Measurements from ENCODE around the gene PNPLA8. TPM values are rescaled to one million over a fixed set of nuclear protein-coding genes. Genes with fewer than 3 reads are reported as not detected.

Gene PNPLA8
- total RNA-seq, 2 donors from 2014 or later = 14.1 to 28.8 TPM

DNA sequence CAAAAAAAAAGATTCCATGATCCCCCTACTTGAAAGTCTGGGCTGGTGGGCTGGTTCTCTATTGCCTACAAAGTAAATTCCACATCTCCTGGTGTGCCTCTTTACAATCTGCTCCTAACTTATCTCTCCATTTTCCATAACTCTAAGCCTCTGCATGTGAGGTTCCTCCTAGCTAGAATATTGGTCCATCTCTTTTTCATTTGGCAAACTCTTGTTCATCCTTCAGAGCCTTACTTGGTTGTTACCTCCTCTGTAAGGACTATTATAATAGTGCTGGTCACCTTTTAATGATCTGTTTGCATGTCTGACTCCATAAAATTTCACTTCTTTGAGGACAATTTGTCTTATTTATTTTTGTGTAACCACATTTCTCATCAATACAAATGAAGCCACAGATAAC lies 68.1 kb downstream of the PNPLA8 start:
- H3K36me3 ChIP-seq = no peaks in the 10 kb centered on the region
- peaks cover 4% of the 10 kb centered on the region for H3K4me1 ChIP-seq
- no peak overlapping the region for H3K27ac ChIP-seq
- no peak overlapping the region for H3K9ac ChIP-seq (ENCODE audit: low read depth in 2 of 2, low read length in 2 of 2)
- no peak for TF ChIP-seq CTCF (IDR thresholded peaks at IDR 0.05)
- no peak for DNase-seq
- H3K27me3 ChIP-seq = peaks cover 40% of the 10 kb centered on the region
- H3K4me3 ChIP-seq = no peak overlapping the region
- intact Hi-C loops (cut with DNase I) = loop anchor here (10.0 kb wide), 1 partner anchor 273 kb away; no protein-coding TSS in a partner anchor
- H3K9me3 ChIP-seq = no peaks in the 10 kb centered on the region

DNA sequence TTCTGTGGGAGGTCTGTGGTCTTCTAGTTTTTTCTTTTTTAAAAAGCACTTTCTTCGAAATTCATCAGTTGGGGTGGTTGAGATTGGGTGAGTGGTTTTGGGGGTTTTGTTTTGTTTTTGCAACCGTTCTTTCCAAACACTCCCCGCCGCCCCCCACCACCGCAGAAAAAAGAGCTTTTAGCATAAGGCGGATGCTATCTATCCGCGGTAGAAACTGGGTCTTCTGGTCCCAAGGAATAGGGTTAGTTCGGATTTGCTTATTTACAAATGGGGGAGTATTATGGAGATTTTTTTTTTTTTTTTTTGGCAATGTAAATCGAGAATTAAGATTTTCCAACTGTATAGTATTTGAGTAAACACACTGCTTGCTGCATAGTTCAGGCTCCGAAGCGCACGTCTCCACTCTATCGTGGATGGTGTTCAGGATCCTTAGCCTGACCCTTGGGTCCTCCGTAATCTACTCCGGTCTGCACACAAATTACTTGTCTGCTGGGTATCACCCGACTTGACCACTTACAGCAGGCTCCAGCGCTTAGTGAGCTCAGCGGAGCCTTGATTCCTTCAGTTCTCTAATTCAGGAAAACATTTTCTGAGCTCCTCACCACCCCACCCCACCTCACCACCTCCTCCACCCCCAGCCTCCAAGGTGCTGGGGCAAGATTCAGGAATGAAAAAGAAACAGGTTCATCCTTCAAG lies 68.9 kb downstream of the PNPLA8 start:
- no peak for TF ChIP-seq CTCF (IDR thresholded peaks at IDR 0.05)
- Histone ChIP-seq H3K4me1 (peaks cover 4% of the 10 kb centered on the region), H3K27ac (no peak overlapping the region), H3K36me3 (no peaks in the 10 kb centered on the region), H3K4me3 (no peak overlapping the region), H3K9me3 (no peaks in the 10 kb centered on the region), H3K9ac (ENCODE audit: low read depth in 2 of 2, low read length in 2 of 2) (no peak overlapping the region), H3K27me3 (peaks cover 40% of the 10 kb centered on the region)
- intact Hi-C loops (cut with DNase I) = loop anchor here (10.0 kb wide), 1 partner anchor 272 kb away; no protein-coding TSS in a partner anchor
- no peak for DNase-seq

DNA sequence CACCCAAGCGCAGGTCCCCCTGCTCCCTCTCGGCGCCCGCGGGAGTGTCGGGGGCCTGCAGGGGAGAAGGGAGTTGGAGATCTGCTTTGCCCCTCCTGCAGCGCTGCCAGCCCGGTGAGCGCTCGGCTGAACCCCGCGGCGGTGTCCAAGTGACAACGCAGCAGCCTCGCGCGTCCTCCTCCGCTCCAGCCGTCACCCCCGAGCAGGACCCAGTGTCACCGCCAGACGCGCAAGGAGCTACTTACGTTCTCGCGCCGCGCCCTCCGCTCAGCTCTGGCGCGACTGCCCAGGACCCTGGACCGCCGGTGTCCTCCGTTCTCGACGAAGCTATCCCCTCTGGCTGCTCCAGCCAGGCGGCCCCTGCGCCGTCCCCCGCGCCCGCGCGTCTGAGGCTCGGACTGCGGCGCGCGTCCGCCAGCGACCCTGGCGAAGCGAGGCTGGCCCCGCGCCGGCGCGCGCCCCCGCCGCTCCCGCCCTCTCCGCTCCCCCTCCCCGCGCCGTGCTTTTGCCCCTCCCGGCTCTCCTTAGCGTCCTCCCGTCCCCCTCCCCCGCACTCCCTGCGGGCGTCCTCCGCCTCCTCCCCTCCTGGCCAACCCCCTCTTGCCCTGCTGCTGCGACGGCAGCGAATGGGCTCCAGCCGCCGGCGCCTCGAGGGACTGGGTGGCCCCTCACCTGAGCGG lies 69.8 kb downstream of the PNPLA8 start, which contains the start of gene NRCAM:
TSS of gene NRCAM (minus strand) at position 439 of the 680 bp plus-strand sequence. CDS start 216,372 bp downstream, outside the sequence.
- intact Hi-C loops (cut with DNase I) = loop anchor here (10.0 kb wide), 1 partner anchor 271 kb away; no protein-coding TSS in a partner anchor
- Histone ChIP-seq H3K9ac (ENCODE audit: low read depth in 2 of 2, low read length in 2 of 2) (no peak within 1 kb of the TSS), H3K27me3 (peaks cover 40% of the 10 kb centered on the region), H3K36me3 (no peaks in the 10 kb centered on the region), H3K4me1 (peaks cover 4% of the 10 kb centered on the region), H3K27ac (no peak within 1 kb of the TSS), H3K4me3 (peak within 1 kb of the TSS; percentile 28), H3K9me3 (no peaks in the 10 kb centered on the region)
- no peak for DNase-seq
- no peak for TF ChIP-seq CTCF (IDR thresholded peaks at IDR 0.05)

DNA sequence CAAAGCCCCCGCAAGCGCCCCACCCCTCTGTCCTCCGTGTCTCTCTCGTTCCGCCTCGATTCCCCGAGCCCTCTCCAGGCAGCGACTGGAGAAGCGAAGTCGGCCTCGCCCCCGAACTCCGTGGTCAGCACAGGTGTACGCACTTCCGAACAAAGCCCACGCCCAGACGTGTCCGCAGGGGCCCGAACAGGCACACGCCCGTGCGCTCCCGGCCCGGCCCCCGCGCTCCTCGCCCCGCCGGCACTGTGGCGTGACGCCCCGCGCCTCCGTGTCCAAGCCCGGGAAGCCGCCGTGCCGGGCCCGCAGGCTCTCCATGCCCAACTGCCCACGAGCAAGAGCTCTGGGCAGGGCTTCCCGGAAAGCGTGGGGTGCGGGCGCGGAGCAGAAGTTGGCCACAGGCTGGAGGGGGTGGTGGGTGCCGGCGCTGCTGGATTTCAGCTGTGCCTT lies 70.4 kb downstream of the PNPLA8 start:
- H3K4me3 ChIP-seq = peak overlapping the region; percentile 28
- H3K9me3 ChIP-seq = no peaks in the 10 kb centered on the region
- DNase-seq = no peak
- H3K4me1 ChIP-seq = peaks cover 4% of the 10 kb centered on the region
- TF ChIP-seq CTCF (IDR thresholded peaks at IDR 0.05) = no peak
- intact Hi-C loops (cut with DNase I) = loop anchor here (10.0 kb wide), 1 partner anchor 271 kb away; no protein-coding TSS in a partner anchor
- H3K27me3 ChIP-seq = peaks cover 40% of the 10 kb centered on the region
- no peak overlapping the region for H3K27ac ChIP-seq
- H3K36me3 ChIP-seq = no peaks in the 10 kb centered on the region
- H3K9ac ChIP-seq (ENCODE audit: low read depth in 2 of 2, low read length in 2 of 2) = no peak overlapping the region

DNA sequence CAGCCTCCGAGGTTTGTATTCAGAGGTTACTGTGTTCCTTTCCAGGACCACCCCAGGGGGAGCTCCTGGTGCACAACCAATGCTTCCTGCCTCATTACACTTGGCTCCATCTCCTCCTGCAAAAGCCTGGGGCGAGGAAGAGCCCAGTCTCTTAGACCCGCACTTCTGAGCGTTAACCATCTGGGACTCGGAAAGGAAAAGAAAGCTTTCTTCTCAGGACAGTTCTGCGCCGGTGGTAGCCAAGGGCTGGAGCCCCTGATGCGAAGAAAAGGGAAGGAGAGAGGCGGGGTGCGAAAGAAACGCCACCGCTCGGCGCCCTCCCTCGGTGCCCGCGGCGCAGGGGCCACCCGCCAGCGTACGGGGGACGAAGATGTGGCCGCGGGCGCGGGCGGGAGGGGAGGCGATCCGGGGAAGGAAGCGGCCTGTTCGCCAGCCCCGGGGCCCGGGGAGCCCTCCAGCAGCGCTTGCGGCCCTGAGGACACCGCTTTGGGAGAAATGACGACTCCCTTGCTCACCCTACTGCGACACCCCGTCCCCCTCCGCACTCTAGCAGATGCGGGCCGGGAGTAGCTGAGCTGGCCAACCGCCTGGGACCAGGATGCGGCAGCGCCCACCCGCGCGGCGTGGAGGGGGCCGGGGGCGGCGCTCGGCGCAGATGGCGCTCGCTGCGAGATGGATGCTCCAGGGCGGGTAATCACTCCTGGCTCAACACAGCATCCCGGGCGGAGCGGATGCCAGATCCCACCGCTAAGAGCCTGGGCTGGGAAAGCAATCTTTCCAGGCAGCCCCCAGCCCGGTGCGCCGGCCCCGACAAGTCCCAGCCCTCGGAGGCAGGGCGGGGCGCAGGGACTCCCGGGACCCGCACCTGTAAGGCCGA lies 71.0 kb downstream of the PNPLA8 start:
- intact Hi-C loops (cut with DNase I) = loop anchor here (10.0 kb wide), 1 partner anchor 270 kb away; no protein-coding TSS in a partner anchor
- TF ChIP-seq CTCF (IDR thresholded peaks at IDR 0.05) = no peak
- no peak overlapping the region for H3K27ac ChIP-seq
- no peaks in the 10 kb centered on the region for H3K9me3 ChIP-seq
- DNase-seq = no peak
- no peaks in the 10 kb centered on the region for H3K36me3 ChIP-seq
- no peak overlapping the region for H3K9ac ChIP-seq (ENCODE audit: low read depth in 2 of 2, low read length in 2 of 2)
- H3K4me1 ChIP-seq = peaks cover 4% of the 10 kb centered on the region
- peaks cover 40% of the 10 kb centered on the region for H3K27me3 ChIP-seq
- H3K4me3 ChIP-seq = peak overlapping the region; percentile 28

All from colonic mucosa (tissue), 4 donors.